H9 (cell line): ENCODE data around the gene LSM8. TPM values are rescaled to one million over a fixed set of nuclear protein-coding genes. Genes with fewer than 3 reads are reported as not detected.
A peak's percentile ranks its signal among the peaks of the same experiment; 100 is the strongest.

Experiments
- DNase-seq: peaks from one replicate; pipeline ENCODE4 v3.0.0-alpha.2; 2017
- H2AFZ ChIP-seq: one replicate; pipeline ENCODE4 v1.6.1; 2013; ENCODE audit warnings: mild to moderate bottlenecking, low read length, control low read depth, moderate library complexity
- H2AK5ac ChIP-seq: 2 replicates; pipeline ENCODE4 v1.6.1; 2013; ENCODE audit warnings: low read length, control low read depth, mixed read lengths; ENCODE audit not compliant: insufficient read length
- H2BK120ac ChIP-seq: one replicate; pipeline ENCODE4 v1.6.1; 2013; ENCODE audit warnings: low read depth, mild to moderate bottlenecking, low read length, control low read depth, inconsistent platforms; ENCODE audit not compliant: poor library complexity, severe bottlenecking
- H2BK12ac ChIP-seq: 2 replicates; pipeline ENCODE4 v1.6.1; 2013; ENCODE audit warnings: low read length, control low read depth, mixed read lengths, low read depth; ENCODE audit not compliant: insufficient read length
- H2BK15ac ChIP-seq: 2 replicates; pipeline ENCODE4 v1.6.1; 2013; ENCODE audit warnings: low read depth, low read length, control low read depth
- H2BK20ac ChIP-seq: one replicate; pipeline ENCODE4 v1.6.1; 2013; ENCODE audit warnings: low read depth, mild to moderate bottlenecking, low read length, control low read depth, inconsistent platforms; ENCODE audit not compliant: poor library complexity, severe bottlenecking
- H2BK5ac ChIP-seq: 2 replicates; pipeline ENCODE4 v1.6.1; 2013; ENCODE audit warnings: low read length, control low read depth, mixed read lengths; ENCODE audit not compliant: insufficient read length
- H3K14ac ChIP-seq: 2 replicates; pipeline ENCODE4 v1.6.1; 2013; ENCODE audit warnings: low read length, control low read depth; ENCODE audit not compliant: insufficient read depth
- H3K18ac ChIP-seq: 2 replicates; pipeline ENCODE4 v1.6.1; 2013; ENCODE audit warnings: low read depth, mild to moderate bottlenecking, mixed read lengths, low read length, control low read depth; ENCODE audit not compliant: insufficient read length
- H3K23ac ChIP-seq: 2 replicates; pipeline ENCODE4 v1.6.1; 2013; ENCODE audit warnings: low read length, control low read depth, mixed read lengths, low read depth; ENCODE audit not compliant: insufficient read length
- H3K23me2 ChIP-seq: 2 replicates; pipeline ENCODE4 v1.6.1; 2013; ENCODE audit warnings: low read depth, mild to moderate bottlenecking, mixed read lengths, low read length, control low read depth; ENCODE audit not compliant: insufficient read length, poor library complexity, severe bottlenecking
- H3K27ac ChIP-seq: 2 replicates; pipeline ENCODE4 v1.5.1; 2013; ENCODE audit warnings: low read length, control low read depth, mixed read lengths, low read depth; ENCODE audit not compliant: insufficient read length
- H3K27me3 ChIP-seq: 2 replicates; pipeline ENCODE4 v1.6.1; 2013; ENCODE audit warnings: low read length, control low read depth, inconsistent platforms; ENCODE audit not compliant: insufficient read depth
- H3K4ac ChIP-seq: 2 replicates; pipeline ENCODE4 v1.6.1; 2013; ENCODE audit warnings: low read depth, mild to moderate bottlenecking, control low read depth, inconsistent platforms, low read length, moderate library complexity
- H3K4me1 ChIP-seq: 2 replicates; pipeline ENCODE4 v1.6.1; 2013; ENCODE audit warnings: low read length, control low read depth, inconsistent platforms; ENCODE audit not compliant: insufficient read depth
- H3K4me2 ChIP-seq: 2 replicates; pipeline ENCODE4 v1.6.1; 2013; ENCODE audit warnings: low read length, control low read depth, mixed read lengths; ENCODE audit not compliant: insufficient read length, insufficient read depth
- H3K56ac ChIP-seq: 2 replicates; pipeline ENCODE4 v1.6.1; 2013; ENCODE audit warnings: low read depth, mild to moderate bottlenecking, mixed read lengths, low read length, control low read depth; ENCODE audit not compliant: insufficient read length
- H3K79me1 ChIP-seq: 2 replicates; pipeline ENCODE4 v1.6.1; 2013; ENCODE audit warnings: low read depth, mild to moderate bottlenecking, moderate library complexity, low read length, control low read depth, inconsistent platforms; ENCODE audit not compliant: insufficient read depth, poor library complexity, severe bottlenecking
- H3K79me2 ChIP-seq: 2 replicates; pipeline ENCODE4 v1.6.1; 2013; ENCODE audit warnings: low read length, control low read depth, inconsistent platforms; ENCODE audit not compliant: insufficient read depth
- H3K9ac ChIP-seq: 2 replicates; pipeline ENCODE4 v1.6.1; 2013; ENCODE audit warnings: low read length, control low read depth, mixed read lengths; ENCODE audit not compliant: insufficient read length; ENCODE audit errors: extremely low read depth
- H3K9me3 ChIP-seq: one replicate; pipeline ENCODE4 v1.6.1; 2013; ENCODE audit warnings: low read depth, low read length, inconsistent platforms; ENCODE audit not compliant: control insufficient read depth
- H3T11ph ChIP-seq: one replicate; pipeline ENCODE4 v1.6.1; 2013; ENCODE audit warnings: mild to moderate bottlenecking, low read length, control low read depth, inconsistent platforms
- H4K20me1 ChIP-seq: one replicate; pipeline ENCODE4 v1.6.1; 2013; ENCODE audit not compliant: control insufficient read depth, insufficient read length, insufficient read depth
- H4K5ac ChIP-seq: 2 replicates; pipeline ENCODE4 v1.6.1; 2013; ENCODE audit warnings: low read depth, mild to moderate bottlenecking, mixed read lengths, low read length, control low read depth; ENCODE audit not compliant: insufficient read length
- H4K8ac ChIP-seq: replicated peaks from 2 replicates; pipeline ENCODE4 v1.6.1; 2013; ENCODE audit warnings: low read length, control low read depth, mixed read lengths, low read depth; ENCODE audit not compliant: insufficient read length
- H4K91ac ChIP-seq: 2 replicates; pipeline ENCODE4 v1.6.1; 2013; ENCODE audit warnings: low read depth, mild to moderate bottlenecking, moderate library complexity, mixed read lengths, low read length, control low read depth; ENCODE audit not compliant: insufficient read length
- H3K27ac Mint-ChIP-seq, 3 experiments: 2 replicates in 2 of 3; 3 replicates in 1 of 3; pipeline ENCODE4 v1.8.0; 2020 to 2021; ENCODE audit warnings: mixed read lengths in 3 of 3, mild to moderate bottlenecking in 1 of 3, moderate library complexity in 1 of 3
- H3K27me3 Mint-ChIP-seq: 2 replicates; pipeline ENCODE4 v1.8.0; 2021; ENCODE audit warnings: low read depth, mild to moderate bottlenecking, moderate library complexity, mixed read lengths
- H3K36me3 Mint-ChIP-seq, 3 experiments: 2 replicates in 2 of 3; 3 replicates in 1 of 3; pipeline ENCODE4 v1.8.0; 2020 to 2021; ENCODE audit warnings: low read depth in 3 of 3, mixed read lengths in 3 of 3; ENCODE audit not compliant: insufficient read depth in 1 of 3
- H3K4me1 Mint-ChIP-seq, 2 experiments: 2 replicates each; pipeline ENCODE4 v1.8.0; 2020; ENCODE audit warnings: mixed read lengths in 2 of 2
- H3K4me3 Mint-ChIP-seq, 2 experiments: 2 replicates in 1 of 2; 3 replicates in 1 of 2; pipeline ENCODE4 v1.8.0; 2020 to 2021; ENCODE audit warnings: mild to moderate bottlenecking in 2 of 2, mixed read lengths in 2 of 2, moderate library complexity in 1 of 2
- H3K9me3 Mint-ChIP-seq, 2 experiments: 2 replicates in 1 of 2; 3 replicates in 1 of 2; pipeline ENCODE4 v1.8.0; 2020; ENCODE audit warnings: mild to moderate bottlenecking in 2 of 2, mixed read lengths in 2 of 2, moderate library complexity in 1 of 2
- WGBS: extraction: QIAGEN DNeasy Blood & Tissue Kit; methylation state at CpG from one replicate; pipeline ENCODE4 v1.1.7; 2013; ENCODE audit warnings: missing lambda C conversion rate, low lambda C conversion rate, mixed read lengths; ENCODE audit not compliant: insufficient read length; ENCODE audit errors: extremely low coverage; 5-methylcytosine and 5-hydroxymethylcytosine counted together
- total RNA-seq: library from RNA; stranded (reverse); gene quantifications from 2 replicates; pipeline ENCODE4 v1.2.1, GENCODE V29; 2021
- TF ChIP-seq, protein P1 (sequence below): fragments of 200-600 bp; sonication (generic); conservative IDR thresholded peaks from 3 replicates; pipeline ENCODE4 v1.8.0; 2021; ENCODE audit warnings: antibody characterized with exemption, mild to moderate bottlenecking

The LSM8 gene
- total RNA-seq, 1 experiment from 2014 or later: 51.8 TPM

DNA sequence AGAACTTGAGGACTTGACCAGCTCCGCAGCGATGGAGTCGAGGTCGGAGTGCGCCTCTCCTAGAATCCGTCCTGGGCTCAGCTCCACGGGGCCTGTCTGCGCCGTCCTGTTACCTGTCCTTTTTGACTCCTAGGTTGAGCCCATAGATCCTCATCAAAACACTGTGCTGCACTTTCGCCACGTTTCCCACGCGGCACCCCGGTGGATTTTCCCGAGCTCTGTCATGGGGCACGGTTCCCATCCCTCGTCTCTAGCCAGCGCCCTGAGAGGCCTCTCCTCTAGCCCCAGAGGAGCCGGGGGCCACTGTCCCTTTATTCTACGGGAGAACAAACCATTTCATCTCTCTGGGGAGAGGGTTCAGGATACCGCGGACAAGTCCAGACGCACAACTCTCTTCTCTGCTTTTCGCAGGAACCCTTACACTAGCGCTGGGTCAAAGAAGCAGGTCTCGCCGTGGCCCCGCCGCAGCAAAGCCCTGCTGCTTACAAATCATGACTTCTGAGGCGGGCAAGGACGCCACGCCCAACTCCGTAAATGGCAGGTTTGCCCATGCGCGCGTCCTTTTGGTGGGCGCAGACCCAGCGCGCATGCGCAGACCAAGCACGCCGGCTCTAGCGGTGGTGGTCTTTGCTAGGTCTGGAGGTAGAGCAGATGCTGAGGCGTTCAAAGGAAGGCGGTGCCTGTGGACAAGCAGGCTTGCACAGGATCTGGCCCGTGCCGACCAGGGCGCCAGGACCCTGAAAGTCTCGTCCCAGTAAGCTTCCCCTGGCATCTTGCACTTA lies 30.3 kb downstream of the LSM8 start:
- TF ChIP-seq, protein P1, sequence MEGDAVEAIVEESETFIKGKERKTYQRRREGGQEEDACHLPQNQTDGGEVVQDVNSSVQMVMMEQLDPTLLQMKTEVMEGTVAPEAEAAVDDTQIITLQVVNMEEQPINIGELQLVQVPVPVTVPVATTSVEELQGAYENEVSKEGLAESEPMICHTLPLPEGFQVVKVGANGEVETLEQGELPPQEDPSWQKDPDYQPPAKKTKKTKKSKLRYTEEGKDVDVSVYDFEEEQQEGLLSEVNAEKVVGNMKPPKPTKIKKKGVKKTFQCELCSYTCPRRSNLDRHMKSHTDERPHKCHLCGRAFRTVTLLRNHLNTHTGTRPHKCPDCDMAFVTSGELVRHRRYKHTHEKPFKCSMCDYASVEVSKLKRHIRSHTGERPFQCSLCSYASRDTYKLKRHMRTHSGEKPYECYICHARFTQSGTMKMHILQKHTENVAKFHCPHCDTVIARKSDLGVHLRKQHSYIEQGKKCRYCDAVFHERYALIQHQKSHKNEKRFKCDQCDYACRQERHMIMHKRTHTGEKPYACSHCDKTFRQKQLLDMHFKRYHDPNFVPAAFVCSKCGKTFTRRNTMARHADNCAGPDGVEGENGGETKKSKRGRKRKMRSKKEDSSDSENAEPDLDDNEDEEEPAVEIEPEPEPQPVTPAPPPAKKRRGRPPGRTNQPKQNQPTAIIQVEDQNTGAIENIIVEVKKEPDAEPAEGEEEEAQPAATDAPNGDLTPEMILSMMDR: no peak
- Histone ChIP-seq H3K23ac (no peak overlapping the region), H2BK5ac (no peak overlapping the region), H2BK120ac (no peak overlapping the region), H3K56ac (no peak overlapping the region), H2BK15ac (no peak overlapping the region), H4K5ac (no peak overlapping the region), H3K79me2 (no peaks in the 10 kb centered on the region), H3K27me3 (no peaks in the 10 kb centered on the region), H2BK12ac (no peak overlapping the region), H2AK5ac (no peak overlapping the region), H3K23me2 (no peaks in the 10 kb centered on the region), H3T11ph (no peak overlapping the region), H4K8ac (no peak overlapping the region), H2BK20ac (no peak overlapping the region), H2AFZ (no peak overlapping the region), H3K4ac (no peak overlapping the region; the same call in 1 of the 2 replicates), H3K9me3 (no peaks in the 10 kb centered on the region), H3K79me1 (no peaks in the 10 kb centered on the region), H3K18ac (no peak overlapping the region), H3K14ac (no peak overlapping the region), H3K4me1 (no peaks in the 10 kb centered on the region), H3K27ac (no peak overlapping the region), H3K4me2 (no peak overlapping the region), H4K91ac (no peak overlapping the region), H4K20me1 (no peaks in the 10 kb centered on the region), H3K9ac (no peak overlapping the region)
- H3K27me3 Mint-ChIP-seq: no peaks in the 10 kb centered on the region
- no peak for DNase-seq
- H3K4me1 Mint-ChIP-seq: no peaks in the 10 kb centered on the region
- H3K9me3 Mint-ChIP-seq: no peaks in the 10 kb centered on the region
- WGBS: no CpG with 5 or more reads among the region's 49 CpGs
- H3K4me3 Mint-ChIP-seq: no peak overlapping the region
- H3K36me3 Mint-ChIP-seq: no peaks in the 10 kb centered on the region
- H3K27ac Mint-ChIP-seq: peak overlapping the region in 1 of 3 experiments; percentile 47; a peak in 1 of 7 replicates
